ENCODE data around the gene TRNAU1AP.

DNA sequence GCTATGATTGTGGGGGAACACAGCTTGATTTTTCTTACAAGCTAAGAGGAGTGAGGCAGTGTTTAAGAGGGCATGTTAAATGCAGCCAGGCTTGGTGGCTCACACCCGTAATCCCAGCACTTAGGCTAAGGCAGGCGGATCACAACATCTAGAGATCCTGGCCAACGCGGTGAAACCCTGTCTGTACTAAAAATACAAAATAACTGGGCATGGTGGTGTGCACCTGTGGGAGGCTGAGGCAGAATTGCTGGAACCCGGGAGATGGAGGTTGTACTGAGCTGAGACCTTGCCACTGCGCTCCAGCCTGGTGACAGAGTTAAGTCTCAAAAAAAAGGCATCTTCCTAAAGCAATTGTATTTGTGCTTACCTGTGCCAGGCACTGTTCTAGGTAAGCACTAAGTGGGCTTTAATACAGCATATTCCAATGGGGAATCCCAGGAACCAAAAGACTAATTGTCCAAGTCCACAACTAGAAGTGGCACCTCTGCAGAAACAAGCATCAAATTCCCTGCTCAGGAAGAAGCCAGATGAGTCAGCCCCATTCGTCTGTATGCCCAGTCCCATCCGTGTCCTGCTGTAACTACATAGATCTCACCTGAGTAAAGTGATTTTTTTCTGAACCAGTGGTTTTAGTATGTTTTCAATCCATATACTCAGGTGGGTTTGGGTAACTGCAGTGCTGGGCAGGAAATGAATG, 42.5 kb upstream of the TRNAU1AP start:
- TF ChIP-seq YY1 (IDR thresholded peaks at IDR 0.05; ENCODE audit: low read depth, low read length) = peak; percentile 48; the same call in 1 of the 2 replicates
- TF ChIP-seq CTCF (IDR thresholded peaks at IDR 0.05 in 2 of 3, conservative IDR thresholded peaks at IDR 0.05 in 1 of 3; ENCODE audit: control insufficient read depth in 2 of 3, extremely low read depth in 1 of 3, insufficient read depth in 1 of 3, low read depth in 3 of 3, low read length in 3 of 3) = no peak
- no peak for TF ChIP-seq GABPA (IDR thresholded peaks at IDR 0.05; ENCODE audit: low read depth)

All from GM12878 (cell line).